Keratinocyte (primary cell): ENCODE measurements around the gene C12orf60.

ENCODE experiments used
- CTCF ChIP-seq, 3 experiments: IDR thresholded peaks in 1 of 3; conservative IDR thresholded peaks in 1 of 3; optimal IDR thresholded peaks in 1 of 3; 2 replicates in 2 of 3; 3 replicates in 1 of 3; pipeline versions ENCODE3 to v1.5.1; 2011; ENCODE audit warnings: low read length in 3 of 3, mild to moderate bottlenecking in 3 of 3, moderate library complexity in 2 of 3, control low read depth in 1 of 3, inconsistent platforms in 1 of 3; ENCODE audit not compliant: insufficient read depth in 2 of 3; ENCODE audit errors: extremely low read depth in 1 of 3
- EZH2 ChIP-seq: IDR thresholded peaks from one replicate; pipeline ENCODE4 v1.6.1; 2012; ENCODE audit warnings: inconsistent platforms, mild to moderate bottlenecking, low read length, moderate library complexity

- no peak for TF ChIP-seq CTCF (optimal IDR thresholded peaks at IDR 0.05 in 1 of 3, IDR thresholded peaks at IDR 0.05 in 1 of 3, conservative IDR thresholded peaks at IDR 0.05 in 1 of 3; ENCODE audit: extremely low read depth in 1 of 3, insufficient read depth in 2 of 3, low read length in 3 of 3)
- TF ChIP-seq EZH2: no peak
These were observed 23.6 kb upstream of the C12orf60 start for GRCh38 chr12:14779834-14780233.
